CD4-positive, alpha-beta T cell treated with Interleukin-1 beta for 1 hour (primary cell): Measurements from ENCODE around the gene SCTR.
"Not testable (repeated sequence)": the region's sequence is repeated elsewhere in the genome, so short reads cannot be mapped to it uniquely, and the experiment has no call there.

Source experiments
- DNase-seq, 2 donors: peaks; one replicate each; pipeline ENCODE4 v3.0.0-alpha.2; 2020 to 2022

The SCTR gene

GRCh38 chr2:119426801-119427395 lies 97.4 kb downstream of the SCTR start:
- no peak for DNase-seq

GRCh38 chr2:119426396-119426675 lies 97.9 kb downstream of the SCTR start:
- no peak for DNase-seq

- DNase-seq: no peak
Observed at GRCh38 chr2:119425620-119426395, 98.5 kb downstream of the SCTR start.

- no peak for DNase-seq
Observed at GRCh38 chr2:119425119-119425405, 99.2 kb downstream of the SCTR start.

- DNase-seq: no peak
Observed at GRCh38 chr2:119424284-119425118, 99.8 kb downstream of the SCTR start.

- DNase-seq: no peak
Observed at GRCh38 chr2:119423811-119424210, 100.5 kb downstream of the SCTR start.

GRCh38 chr2:119423108-119423444 lies 101.2 kb downstream of the SCTR start:
- no peak for DNase-seq

GRCh38 chr2:119422360-119423107 lies 101.7 kb downstream of the SCTR start:
- no peak for DNase-seq

GRCh38 chr2:119421741-119422140 lies 102.5 kb downstream of the SCTR start:
- no peak for DNase-seq

GRCh38 chr2:119421304-119421703 lies 103.0 kb downstream of the SCTR start:
- DNase-seq: no peak

- no peak for DNase-seq
Observed at GRCh38 chr2:119419803-119420508, 104.3 kb downstream of the SCTR start.

GRCh38 chr2:119419065-119419464 lies 105.2 kb downstream of the SCTR start:
- DNase-seq: no peak

- DNase-seq: no peak
Observed at GRCh38 chr2:119417908-119418307, 106.4 kb downstream of the SCTR start.

- no peak for DNase-seq
Observed at GRCh38 chr2:119416299-119416923, 107.9 kb downstream of the SCTR start.

GRCh38 chr2:119415630-119416029 lies 108.7 kb downstream of the SCTR start:
- DNase-seq: no peak

- DNase-seq: no peak
Observed at GRCh38 chr2:119414894-119415293, 109.4 kb downstream of the SCTR start.

GRCh38 chr2:119409506-119409905 lies 114.8 kb downstream of the SCTR start:
- DNase-seq: no peak

- DNase-seq: no peak
Observed at GRCh38 chr2:119408221-119408619, 116.1 kb downstream of the SCTR start.

GRCh38 chr2:119407430-119408220 lies 116.7 kb downstream of the SCTR start:
- DNase-seq: peak; percentile 22 to 23

GRCh38 chr2:119405151-119405550 lies 119.1 kb downstream of the SCTR start:
- no peak for DNase-seq

GRCh38 chr2:119403618-119404017 lies 120.7 kb downstream of the SCTR start:
- not testable (repeated sequence) for DNase-seq
